Measurements from ENCODE around the gene KDM7A. TPM values are rescaled to one million over a fixed set of nuclear protein-coding genes. Genes with fewer than 3 reads are reported as not detected.

Gene KDM7A
- total RNA-seq, 4 donors from 2014 or later: 15.0 to 26.3 (median 21.4) TPM

GRCh38 chr7:140039896-140040295 is 136.9 kb downstream of the KDM7A start:
- TF ChIP-seq POLR2A (IDR thresholded peaks at IDR 0.05) (no peak), EP300 (IDR thresholded peaks at IDR 0.05) (no peak), POLR2AphosphoS5 (IDR thresholded peaks at IDR 0.05) (no peak), CTCF (IDR thresholded peaks at IDR 0.05) (no peak)
- no peaks in the 10 kb centered on the region for H3K4me1 ChIP-seq
- WGBS, 2 donors (ENCODE audit: low coverage in 1 of 2): 95% methylated on average over 4 of the region's 12 CpGs; no CpG with 5 or more reads in 1 of the 2 donors
- no peaks in the 10 kb centered on the region for H3K9me3 ChIP-seq
- H3K4me3 ChIP-seq: no peak overlapping the region
- H3K36me3 ChIP-seq: peaks cover 0 to 94% of the 10 kb centered on the region in 2 donors
- H3K27ac ChIP-seq: no peak overlapping the region
- no peaks in the 10 kb centered on the region for H3K27me3 ChIP-seq
- ATAC-seq: no peak

- H3K4me1 ChIP-seq: no peaks in the 10 kb centered on the region
- no peak overlapping the region for H3K4me3 ChIP-seq
- H3K36me3 ChIP-seq: peaks cover 0 to 92% of the 10 kb centered on the region in 2 donors
- H3K27me3 ChIP-seq: no peaks in the 10 kb centered on the region
- H3K27ac ChIP-seq: no peak overlapping the region
- 63 to 83% methylated on average over 6 to 7 of the region's 7 CpGs for WGBS, 2 donors (ENCODE audit: low coverage in 1 of 2)
- TF ChIP-seq EP300 (IDR thresholded peaks at IDR 0.05): no peak
- TF ChIP-seq POLR2A (IDR thresholded peaks at IDR 0.05): no peak
- no peak for TF ChIP-seq POLR2AphosphoS5 (IDR thresholded peaks at IDR 0.05)
- TF ChIP-seq CTCF (IDR thresholded peaks at IDR 0.05): no peak
- H3K9me3 ChIP-seq: no peaks in the 10 kb centered on the region
- no peak for ATAC-seq
Measured at GRCh38 chr7:140039066-140039465, 137.7 kb downstream of the KDM7A start.

GRCh38 chr7:140036224-140036962 is 140.4 kb downstream of the KDM7A start:
- H3K4me1 ChIP-seq: no peaks in the 10 kb centered on the region
- peaks cover 4 to 92% of the 10 kb centered on the region in 2 donors for H3K36me3 ChIP-seq
- H3K27ac ChIP-seq: no peak overlapping the region
- no peaks in the 10 kb centered on the region for H3K9me3 ChIP-seq
- no peak for TF ChIP-seq CTCF (IDR thresholded peaks at IDR 0.05)
- TF ChIP-seq POLR2A (IDR thresholded peaks at IDR 0.05): no peak
- no peak for TF ChIP-seq EP300 (IDR thresholded peaks at IDR 0.05)
- TF ChIP-seq POLR2AphosphoS5 (IDR thresholded peaks at IDR 0.05): no peak
- no peak overlapping the region for H3K4me3 ChIP-seq
- no peaks in the 10 kb centered on the region for H3K27me3 ChIP-seq
- WGBS, 2 donors (ENCODE audit: low coverage in 1 of 2): 74 to 89% methylated on average over 3 to 5 of the region's 11 CpGs
- ATAC-seq: no peak

GRCh38 chr7:140035400-140036223 is 141.2 kb downstream of the KDM7A start:
- ATAC-seq: no peak
- no peak for TF ChIP-seq EP300 (IDR thresholded peaks at IDR 0.05)

More at GRCh38 chr7:140035400-140036223, 141.2 kb downstream of the KDM7A start:
- Histone ChIP-seq H3K27me3 (no peaks in the 10 kb centered on the region), H3K36me3 (peaks cover 4 to 92% of the 10 kb centered on the region in 2 donors), H3K9me3 (no peaks in the 10 kb centered on the region), H3K4me1 (no peaks in the 10 kb centered on the region), H3K27ac (no peak overlapping the region), H3K4me3 (no peak overlapping the region)
- 63 to 77% methylated on average over 2 to 5 of the region's 7 CpGs for whole genome bisulfite sequencing, 2 donors (ENCODE audit: low coverage in 1 of 2)

Small RNA genes lying within 50 kb of the gene (small RNA-seq; reads per million reads assigned to genes)
- gene RF00019 (0 reads per million in 4 donors), gene RNU6-797P (0 reads per million in 4 donors)

Other genes starting within 250 kb of the KDM7A start
- 10 to 100 TPM; 11.9 to 35.6 (median 18.1) TPM for gene PARP12, start 114.0 kb downstream of the KDM7A start, total RNA-seq
- gene SLC37A3, start 221.5 kb upstream of the KDM7A start, total RNA-seq: 10 to 100 TPM; 35.2 to 87.2 (median 52.7) TPM
- gene RAB19, start 227.1 kb upstream of the KDM7A start, total RNA-seq: not detected